ENCODE results near the gene ELOVL6. TPM values are rescaled to one million over a fixed set of nuclear protein-coding genes. Genes with fewer than 3 reads are reported as not detected.
A peak's percentile ranks its signal among the peaks of the same experiment; 100 is the strongest.

The ELOVL6 gene
- total and polyA plus RNA-seq, 10 of the 15 experiments (the other 5 are each of a cell fraction or from before 2014, with no cell fraction given): 3.9 to 33.5 (median 8.1) TPM

DNA sequence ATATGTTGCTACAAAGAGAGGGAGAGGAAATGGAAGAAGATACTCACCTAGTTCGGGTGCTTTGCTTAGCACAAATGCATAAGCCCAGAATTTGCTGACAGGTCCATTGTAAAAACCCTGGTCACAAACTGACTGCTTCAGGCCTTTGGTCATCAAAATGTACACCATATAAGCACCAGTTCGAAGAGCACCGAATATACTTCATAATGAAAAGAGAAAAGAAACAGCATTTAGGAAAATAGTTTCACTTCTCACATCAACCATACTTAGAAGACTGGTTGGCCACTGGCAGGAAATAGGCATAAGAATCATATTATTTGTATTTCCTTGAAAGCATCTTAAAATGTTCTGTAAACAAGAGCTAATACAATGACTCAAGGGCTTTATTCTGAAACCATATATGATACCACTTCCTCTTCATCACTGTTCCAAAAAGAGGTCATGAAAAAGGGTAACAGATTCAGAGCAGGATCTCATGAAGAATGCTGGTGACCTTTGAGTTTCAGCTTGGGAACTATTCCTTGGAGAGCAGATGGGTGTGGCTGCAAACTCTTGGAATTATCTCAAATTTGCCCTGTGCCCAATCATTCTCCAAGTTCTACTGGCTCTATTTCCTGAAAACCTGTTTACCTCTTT is 138.7 kb downstream of the ELOVL6 start (continued):
- TF ChIP-seq, protein P1, sequence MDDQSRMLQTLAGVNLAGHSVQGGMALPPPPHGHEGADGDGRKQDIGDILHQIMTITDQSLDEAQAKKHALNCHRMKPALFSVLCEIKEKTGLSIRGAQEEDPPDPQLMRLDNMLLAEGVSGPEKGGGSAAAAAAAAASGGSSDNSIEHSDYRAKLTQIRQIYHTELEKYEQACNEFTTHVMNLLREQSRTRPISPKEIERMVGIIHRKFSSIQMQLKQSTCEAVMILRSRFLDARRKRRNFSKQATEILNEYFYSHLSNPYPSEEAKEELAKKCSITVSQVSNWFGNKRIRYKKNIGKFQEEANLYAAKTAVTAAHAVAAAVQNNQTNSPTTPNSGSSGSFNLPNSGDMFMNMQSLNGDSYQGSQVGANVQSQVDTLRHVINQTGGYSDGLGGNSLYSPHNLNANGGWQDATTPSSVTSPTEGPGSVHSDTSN (IDR thresholded peaks at IDR 0.05; ENCODE audit: insufficient replicate concordance, low read depth, low read length): no peak
- TF ChIP-seq SRF (IDR thresholded peaks at IDR 0.05; ENCODE audit: low read depth in 2 of 2, low read length in 2 of 2): no peak
- TF ChIP-seq PML (IDR thresholded peaks at IDR 0.05; ENCODE audit: low read length): no peak
- TF ChIP-seq NR2F1 (conservative IDR thresholded peaks at IDR 0.05): peak; percentile 42; the same call in 1 of the 2 replicates
- no peak for TF ChIP-seq SP1 (IDR thresholded peaks at IDR 0.05; ENCODE audit: low read depth, low read length)
- TF ChIP-seq YBX1 (IDR thresholded peaks at IDR 0.05): no peak
- TF ChIP-seq SIN3A (IDR thresholded peaks at IDR 0.05; ENCODE audit: low read depth, low read length): no peak
- TF ChIP-seq, protein P2, sequence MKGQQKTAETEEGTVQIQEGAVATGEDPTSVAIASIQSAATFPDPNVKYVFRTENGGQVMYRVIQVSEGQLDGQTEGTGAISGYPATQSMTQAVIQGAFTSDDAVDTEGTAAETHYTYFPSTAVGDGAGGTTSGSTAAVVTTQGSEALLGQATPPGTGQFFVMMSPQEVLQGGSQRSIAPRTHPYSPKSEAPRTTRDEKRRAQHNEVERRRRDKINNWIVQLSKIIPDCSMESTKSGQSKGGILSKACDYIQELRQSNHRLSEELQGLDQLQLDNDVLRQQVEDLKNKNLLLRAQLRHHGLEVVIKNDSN (IDR thresholded peaks at IDR 0.05; ENCODE audit: borderline replicate concordance, extremely low read length, insufficient read depth, low read depth, low read length): no peak
- TF ChIP-seq CHD2 (IDR thresholded peaks at IDR 0.05; ENCODE audit: borderline replicate concordance, low read depth, low read length): no peak
- peak; percentile 75 for TF ChIP-seq NFIC (IDR thresholded peaks at IDR 0.05; ENCODE audit: low read depth, low read length)
- TF ChIP-seq, protein P3, sequence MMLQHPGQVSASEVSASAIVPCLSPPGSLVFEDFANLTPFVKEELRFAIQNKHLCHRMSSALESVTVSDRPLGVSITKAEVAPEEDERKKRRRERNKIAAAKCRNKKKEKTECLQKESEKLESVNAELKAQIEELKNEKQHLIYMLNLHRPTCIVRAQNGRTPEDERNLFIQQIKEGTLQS (IDR thresholded peaks at IDR 0.05; ENCODE audit: borderline replicate concordance, extremely low read depth, low read depth, low read length): no peak
- TF ChIP-seq CREM (IDR thresholded peaks at IDR 0.05; ENCODE audit: low read depth): peak; percentile 36; the same call in 1 of the 2 replicates
- no peak for TF ChIP-seq RBBP5 (conservative IDR thresholded peaks at IDR 0.05)
- no peak for TF ChIP-seq PAX8 (IDR thresholded peaks at IDR 0.05)
- TF ChIP-seq CEBPB (IDR thresholded peaks at IDR 0.05; ENCODE audit: borderline replicate concordance in 1 of 2, low read depth in 2 of 2, low read length in 2 of 2): no peak
- TF ChIP-seq FOS (IDR thresholded peaks at IDR 0.05; ENCODE audit: borderline replicate concordance, extremely low read depth, insufficient read length): no peak
- no peak for TF ChIP-seq EZH2 (IDR thresholded peaks at IDR 0.05; ENCODE audit: borderline replicate concordance, control insufficient read depth, low read depth, low read length)
- no peak for TF ChIP-seq CREB1 (IDR thresholded peaks at IDR 0.05; ENCODE audit: low read depth)
- no peak for TF ChIP-seq TAF1 (IDR thresholded peaks at IDR 0.05; ENCODE audit: borderline replicate concordance, low read depth, low read length)
- no peak for TF ChIP-seq MXI1 (IDR thresholded peaks at IDR 0.05; ENCODE audit: low read depth, low read length)
- TF ChIP-seq STAT3 (IDR thresholded peaks at IDR 0.05; ENCODE audit: low read depth, low read length): no peak
- no peak for TF ChIP-seq NR2C2 (IDR thresholded peaks at IDR 0.05; ENCODE audit: borderline replicate concordance, control insufficient read depth, insufficient read length, low read depth)
- no peak for TF ChIP-seq ESRRA (IDR thresholded peaks at IDR 0.05; ENCODE audit: low read length)
- no peak for TF ChIP-seq KLF5 (IDR thresholded peaks at IDR 0.05; ENCODE audit: partially characterized antibody)
- no peak for TF ChIP-seq LARP7 (IDR thresholded peaks at IDR 0.05)
- TF ChIP-seq RB1 (IDR thresholded peaks at IDR 0.05; ENCODE audit: borderline replicate concordance): no peak
- TF ChIP-seq E2F8 (IDR thresholded peaks at IDR 0.05; ENCODE audit: low read depth, partially characterized antibody): no peak
- no peak for TF ChIP-seq ZZZ3 (IDR thresholded peaks at IDR 0.05; ENCODE audit: control insufficient read depth, insufficient read length, low read depth)
